ENCODE results near the gene DZIP1L. TPM values are rescaled to one million over a fixed set of nuclear protein-coding genes. Genes with fewer than 3 reads are reported as not detected.

DZIP1L gene
- total and polyA plus RNA-seq, 2 donors = 1.1 to 1.5 TPM

DNA sequence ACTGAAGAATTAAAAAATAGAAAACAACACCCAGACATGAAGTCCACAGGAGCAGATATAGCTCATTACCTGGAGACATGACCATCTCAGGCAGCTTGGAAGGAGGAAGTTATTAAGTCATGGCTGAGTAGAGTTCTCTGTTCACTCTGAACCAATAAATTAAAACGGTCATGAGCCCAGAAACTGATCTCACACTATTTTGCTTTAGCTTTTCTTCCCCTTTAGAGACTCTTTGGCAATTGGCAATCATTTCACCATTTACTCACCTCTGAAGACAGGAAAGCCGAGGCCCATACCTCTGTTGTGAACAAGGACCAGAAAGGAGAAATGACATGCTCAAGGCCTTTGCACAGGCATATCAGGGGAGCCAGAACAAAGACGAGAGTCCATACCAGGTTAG, 78.8 kb downstream of the DZIP1L start:
- no peaks in the 10 kb centered on the region for H3K9me3 ChIP-seq (ENCODE audit: control insufficient read depth in 2 of 2, insufficient read depth in 1 of 2, low read length in 1 of 2)
- DNase-seq (ENCODE audit: low read depth in 6 of 9, low spot score in 9 of 9) = no peak
- WGBS = 75% methylated on average over 3 of the region's 3 CpGs
- no peaks in the 10 kb centered on the region for H3K36me3 ChIP-seq (ENCODE audit: control insufficient read depth in 2 of 2, insufficient read depth in 2 of 2, low read length in 1 of 2)
- no peak overlapping the region for H3K27ac ChIP-seq (ENCODE audit: low read depth in 1 of 2, low read length in 1 of 2)
- no peaks in the 10 kb centered on the region for H3K4me1 ChIP-seq (ENCODE audit: control insufficient read depth in 2 of 2, insufficient read depth in 2 of 2, low read length in 2 of 2)
- no peaks in the 10 kb centered on the region for H3K27me3 ChIP-seq (ENCODE audit: control insufficient read depth in 2 of 2, insufficient read depth in 1 of 2, low read length in 1 of 2)
- H3K4me3 ChIP-seq (ENCODE audit: low read length in 2 of 2) = no peak overlapping the region

DNA sequence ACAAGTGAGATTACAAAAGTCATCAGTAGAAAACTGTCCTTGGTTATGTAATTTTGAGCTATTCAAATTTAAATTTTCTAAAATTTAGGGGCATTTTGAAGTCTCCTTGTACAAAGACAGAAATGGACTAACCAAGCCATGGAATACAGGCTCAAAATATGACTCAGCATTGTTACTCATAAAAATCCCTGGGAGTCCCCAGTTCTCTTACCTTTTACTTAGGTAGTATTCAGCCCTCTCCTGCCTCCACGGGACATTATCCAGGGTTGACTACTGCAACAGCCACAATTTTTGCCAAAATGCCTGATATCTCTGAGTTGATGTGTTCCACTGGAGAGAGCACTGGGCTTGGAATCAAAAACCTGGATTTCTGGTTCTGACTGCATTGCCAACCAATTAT, 80.5 kb downstream of the DZIP1L start:
- H3K36me3 ChIP-seq (ENCODE audit: control insufficient read depth in 2 of 2, insufficient read depth in 2 of 2, low read length in 1 of 2) = no peaks in the 10 kb centered on the region
- H3K4me1 ChIP-seq (ENCODE audit: control insufficient read depth in 2 of 2, insufficient read depth in 2 of 2, low read length in 2 of 2) = no peaks in the 10 kb centered on the region
- no peak overlapping the region for H3K27ac ChIP-seq (ENCODE audit: low read depth in 1 of 2, low read length in 1 of 2)
- no peak for DNase-seq (ENCODE audit: low read depth in 6 of 9, low spot score in 9 of 9)
- no peaks in the 10 kb centered on the region for H3K9me3 ChIP-seq (ENCODE audit: control insufficient read depth in 2 of 2, insufficient read depth in 1 of 2, low read length in 1 of 2)
- WGBS = 95% methylated on average over 1 of the region's 1 CpG
- H3K27me3 ChIP-seq (ENCODE audit: control insufficient read depth in 2 of 2, insufficient read depth in 1 of 2, low read length in 1 of 2) = no peaks in the 10 kb centered on the region
- no peak overlapping the region for H3K4me3 ChIP-seq (ENCODE audit: low read length in 2 of 2)

DNA sequence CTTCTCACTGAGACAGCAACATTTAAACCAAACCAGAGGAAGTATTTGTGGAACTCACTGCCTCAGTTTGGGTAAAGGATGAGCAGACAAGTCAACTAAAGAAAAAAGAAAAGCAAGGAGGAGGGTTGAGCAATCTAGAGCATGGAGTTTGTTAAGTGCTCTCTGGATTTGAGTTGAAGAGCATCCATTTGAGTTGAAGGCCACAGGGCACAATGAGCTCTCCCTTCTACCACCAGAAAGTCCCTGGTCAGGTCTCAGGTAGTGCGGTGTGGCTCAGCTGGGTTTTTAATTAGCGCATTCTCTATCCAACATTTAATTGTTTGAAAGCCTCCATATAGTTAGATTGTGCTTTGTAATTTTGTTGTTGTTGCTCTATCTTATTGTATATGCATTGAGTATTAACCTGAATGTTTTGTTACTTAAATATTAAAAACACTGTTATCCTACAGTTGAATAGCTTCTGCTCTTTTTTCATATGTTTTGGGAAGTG, 82.2 kb downstream of the DZIP1L start:
- H3K27ac ChIP-seq (ENCODE audit: low read depth in 1 of 2, low read length in 1 of 2) = no peak overlapping the region
- H3K9me3 ChIP-seq (ENCODE audit: control insufficient read depth in 2 of 2, insufficient read depth in 1 of 2, low read length in 1 of 2) = no peaks in the 10 kb centered on the region
- DNase-seq (ENCODE audit: low read depth in 6 of 9, low spot score in 9 of 9) = no peak
- H3K4me3 ChIP-seq (ENCODE audit: low read length in 2 of 2) = no peak overlapping the region
- H3K27me3 ChIP-seq (ENCODE audit: control insufficient read depth in 2 of 2, insufficient read depth in 1 of 2, low read length in 1 of 2) = no peaks in the 10 kb centered on the region
- H3K4me1 ChIP-seq (ENCODE audit: control insufficient read depth in 2 of 2, insufficient read depth in 2 of 2, low read length in 2 of 2) = no peaks in the 10 kb centered on the region
- WGBS = 96% methylated on average over 2 of the region's 2 CpGs
- H3K36me3 ChIP-seq (ENCODE audit: control insufficient read depth in 2 of 2, insufficient read depth in 2 of 2, low read length in 1 of 2) = no peaks in the 10 kb centered on the region

DNA sequence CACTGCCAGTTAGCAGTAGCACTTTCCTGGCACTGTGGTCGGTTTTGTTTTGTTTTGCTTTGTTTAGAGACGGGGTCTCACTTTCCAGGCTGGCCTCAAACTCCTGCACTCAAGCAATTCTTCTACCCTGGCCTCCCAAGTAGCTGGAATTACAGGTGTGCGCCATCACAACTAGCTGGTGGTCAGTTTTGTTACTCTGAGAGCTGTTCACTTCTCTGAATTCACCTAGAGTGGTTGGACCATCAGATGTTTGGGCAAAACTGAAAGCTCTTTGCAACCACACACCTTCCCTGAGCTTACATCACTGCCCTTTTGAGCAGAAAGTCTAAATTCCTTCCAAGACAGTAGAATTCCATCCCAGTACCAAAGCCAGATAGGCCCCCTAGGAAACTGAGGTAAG, 82.8 kb downstream of the DZIP1L start:
- H3K27ac ChIP-seq (ENCODE audit: low read depth in 1 of 2, low read length in 1 of 2) = no peak overlapping the region
- no peaks in the 10 kb centered on the region for H3K4me1 ChIP-seq (ENCODE audit: control insufficient read depth in 2 of 2, insufficient read depth in 2 of 2, low read length in 2 of 2)
- no peaks in the 10 kb centered on the region for H3K9me3 ChIP-seq (ENCODE audit: control insufficient read depth in 2 of 2, insufficient read depth in 1 of 2, low read length in 1 of 2)
- WGBS = 87% methylated on average over 3 of the region's 3 CpGs
- no peaks in the 10 kb centered on the region for H3K27me3 ChIP-seq (ENCODE audit: control insufficient read depth in 2 of 2, insufficient read depth in 1 of 2, low read length in 1 of 2)
- no peak overlapping the region for H3K4me3 ChIP-seq (ENCODE audit: low read length in 2 of 2)
- DNase-seq (ENCODE audit: low read depth in 6 of 9, low spot score in 9 of 9) = no peak
- H3K36me3 ChIP-seq (ENCODE audit: control insufficient read depth in 2 of 2, insufficient read depth in 2 of 2, low read length in 1 of 2) = no peaks in the 10 kb centered on the region

DNA sequence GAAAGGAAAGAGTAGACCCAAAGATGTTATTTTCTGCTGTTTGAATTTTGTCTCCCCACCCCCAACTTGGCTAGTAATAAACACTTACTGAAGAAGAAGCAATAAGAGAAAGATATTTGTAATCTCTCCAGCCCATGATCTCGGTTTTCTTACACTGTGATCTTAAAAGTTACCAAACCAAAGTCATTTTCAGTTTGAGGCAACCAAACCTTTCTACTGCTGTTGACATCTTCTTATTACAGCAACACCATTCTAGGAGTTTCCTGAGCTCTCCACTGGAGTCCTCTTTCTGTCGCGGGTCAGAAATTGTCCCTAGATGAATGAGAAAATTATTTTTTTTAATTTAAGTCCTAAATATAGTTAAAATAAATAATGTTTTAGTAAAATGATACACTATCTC, 83.9 kb downstream of the DZIP1L start:
- no peak overlapping the region for H3K4me3 ChIP-seq (ENCODE audit: low read length in 2 of 2)
- H3K4me1 ChIP-seq (ENCODE audit: control insufficient read depth in 2 of 2, insufficient read depth in 2 of 2, low read length in 2 of 2) = no peaks in the 10 kb centered on the region
- H3K27ac ChIP-seq (ENCODE audit: low read depth in 1 of 2, low read length in 1 of 2) = no peak overlapping the region
- no peaks in the 10 kb centered on the region for H3K9me3 ChIP-seq (ENCODE audit: control insufficient read depth in 2 of 2, insufficient read depth in 1 of 2, low read length in 1 of 2)
- no peak for DNase-seq (ENCODE audit: low read depth in 6 of 9, low spot score in 9 of 9)
- no peaks in the 10 kb centered on the region for H3K27me3 ChIP-seq (ENCODE audit: control insufficient read depth in 2 of 2, insufficient read depth in 1 of 2, low read length in 1 of 2)
- H3K36me3 ChIP-seq (ENCODE audit: control insufficient read depth in 2 of 2, insufficient read depth in 2 of 2, low read length in 1 of 2) = no peaks in the 10 kb centered on the region
- 95% methylated on average over 3 of the region's 3 CpGs for WGBS

DNA sequence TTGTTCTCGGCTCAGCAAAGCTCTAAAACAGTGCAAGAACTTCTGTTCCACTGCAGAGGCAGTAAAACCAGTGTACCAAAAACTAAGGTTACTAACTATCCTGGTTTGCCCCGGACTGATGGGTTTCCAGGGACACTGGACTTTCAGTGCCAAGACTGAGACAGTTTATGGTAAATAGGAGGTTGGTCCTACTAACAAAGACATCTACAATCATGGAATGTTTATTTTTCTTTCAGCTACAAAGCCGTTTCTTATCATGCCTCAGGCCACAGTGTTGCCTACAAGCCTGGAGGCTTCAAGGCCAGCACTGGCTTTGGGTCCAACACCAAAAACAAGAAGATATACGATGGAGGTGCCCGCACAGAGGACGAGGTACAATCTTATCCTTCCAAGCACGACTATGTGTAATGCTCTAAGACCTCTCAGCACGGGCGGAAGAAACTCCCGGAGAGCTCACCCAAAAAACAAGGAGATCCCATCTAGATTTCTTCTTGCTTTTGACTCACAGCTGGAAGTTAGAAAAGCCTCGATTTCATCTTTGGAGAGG, 84.6 kb downstream of the DZIP1L start:
- H3K9me3 ChIP-seq (ENCODE audit: control insufficient read depth in 2 of 2, insufficient read depth in 1 of 2, low read length in 1 of 2) = no peaks in the 10 kb centered on the region
- DNase-seq (ENCODE audit: low read depth in 6 of 9, low spot score in 9 of 9) = no peak
- H3K4me1 ChIP-seq (ENCODE audit: control insufficient read depth in 2 of 2, insufficient read depth in 2 of 2, low read length in 2 of 2) = no peaks in the 10 kb centered on the region
- 92% methylated on average over 11 of the region's 11 CpGs for WGBS
- H3K4me3 ChIP-seq (ENCODE audit: low read length in 2 of 2) = no peak overlapping the region
- H3K27me3 ChIP-seq (ENCODE audit: control insufficient read depth in 2 of 2, insufficient read depth in 1 of 2, low read length in 1 of 2) = no peaks in the 10 kb centered on the region
- H3K36me3 ChIP-seq (ENCODE audit: control insufficient read depth in 2 of 2, insufficient read depth in 2 of 2, low read length in 1 of 2) = no peaks in the 10 kb centered on the region
- no peak overlapping the region for H3K27ac ChIP-seq (ENCODE audit: low read depth in 1 of 2, low read length in 1 of 2)

DNA sequence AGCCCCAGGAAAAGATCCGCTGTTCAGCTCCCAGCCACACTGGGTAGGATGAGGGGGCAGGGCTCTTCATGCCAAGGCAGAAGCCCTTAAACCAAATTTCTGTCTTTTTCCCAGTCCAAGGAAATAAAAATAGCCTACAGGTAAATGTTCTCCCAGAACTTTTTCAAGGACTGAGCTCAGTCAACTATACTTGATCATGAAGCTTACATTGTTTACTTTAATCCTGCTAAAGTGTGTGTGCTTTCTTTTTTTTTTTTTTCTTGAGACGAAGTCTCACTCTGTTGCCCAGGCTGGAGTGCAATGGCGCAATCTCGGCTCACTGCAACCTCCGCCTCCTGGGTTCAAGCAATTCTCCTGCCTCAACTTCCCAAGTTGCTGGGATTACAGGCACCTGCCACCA, 87.6 kb downstream of the DZIP1L start:
- no peak overlapping the region for H3K27ac ChIP-seq (ENCODE audit: low read depth in 1 of 2, low read length in 1 of 2)

DNA sequence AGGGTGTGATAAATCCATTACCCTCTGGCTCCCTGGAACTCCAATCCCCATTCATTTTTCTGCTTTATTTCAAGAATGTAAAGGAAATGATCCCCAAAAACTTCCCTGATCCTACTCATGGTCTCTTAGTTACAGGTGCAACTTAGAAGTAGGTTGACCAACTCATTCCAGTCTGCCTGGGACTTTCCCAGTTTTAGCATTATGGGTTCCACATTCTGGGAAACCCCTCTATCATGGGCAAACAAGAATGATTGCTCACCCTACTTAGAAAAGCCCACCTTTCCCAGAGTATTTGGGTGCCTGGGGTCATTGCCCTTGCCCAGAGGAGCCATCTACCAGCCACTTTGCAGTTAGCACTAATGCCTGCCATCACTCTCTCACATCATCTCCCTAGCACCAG, 89.9 kb downstream of the DZIP1L start:
- Histone ChIP-seq H3K4me3 (ENCODE audit: low read length in 2 of 2) (no peak overlapping the region), H3K27me3 (ENCODE audit: control insufficient read depth in 2 of 2, insufficient read depth in 1 of 2, low read length in 1 of 2) (no peaks in the 10 kb centered on the region), H3K27ac (ENCODE audit: low read depth in 1 of 2, low read length in 1 of 2) (no peak overlapping the region), H3K9me3 (ENCODE audit: control insufficient read depth in 2 of 2, insufficient read depth in 1 of 2, low read length in 1 of 2) (no peaks in the 10 kb centered on the region), H3K36me3 (ENCODE audit: control insufficient read depth in 2 of 2, insufficient read depth in 2 of 2, low read length in 1 of 2) (no peaks in the 10 kb centered on the region), H3K4me1 (ENCODE audit: control insufficient read depth in 2 of 2, insufficient read depth in 2 of 2, low read length in 2 of 2) (no peaks in the 10 kb centered on the region)
- no peak for DNase-seq (ENCODE audit: low read depth in 6 of 9, low spot score in 9 of 9)

More for the DNA sequence above, 87.6 kb downstream of the DZIP1L start:
- H3K4me3 ChIP-seq (ENCODE audit: low read length in 2 of 2) = no peak overlapping the region
- H3K9me3 ChIP-seq (ENCODE audit: control insufficient read depth in 2 of 2, insufficient read depth in 1 of 2, low read length in 1 of 2) = no peaks in the 10 kb centered on the region
- no peaks in the 10 kb centered on the region for H3K27me3 ChIP-seq (ENCODE audit: control insufficient read depth in 2 of 2, insufficient read depth in 1 of 2, low read length in 1 of 2)
- 97% methylated on average over 5 of the region's 5 CpGs for WGBS
- H3K4me1 ChIP-seq (ENCODE audit: control insufficient read depth in 2 of 2, insufficient read depth in 2 of 2, low read length in 2 of 2) = no peaks in the 10 kb centered on the region
- no peaks in the 10 kb centered on the region for H3K36me3 ChIP-seq (ENCODE audit: control insufficient read depth in 2 of 2, insufficient read depth in 2 of 2, low read length in 1 of 2)
- no peak for DNase-seq (ENCODE audit: low read depth in 6 of 9, low spot score in 9 of 9)

DNA sequence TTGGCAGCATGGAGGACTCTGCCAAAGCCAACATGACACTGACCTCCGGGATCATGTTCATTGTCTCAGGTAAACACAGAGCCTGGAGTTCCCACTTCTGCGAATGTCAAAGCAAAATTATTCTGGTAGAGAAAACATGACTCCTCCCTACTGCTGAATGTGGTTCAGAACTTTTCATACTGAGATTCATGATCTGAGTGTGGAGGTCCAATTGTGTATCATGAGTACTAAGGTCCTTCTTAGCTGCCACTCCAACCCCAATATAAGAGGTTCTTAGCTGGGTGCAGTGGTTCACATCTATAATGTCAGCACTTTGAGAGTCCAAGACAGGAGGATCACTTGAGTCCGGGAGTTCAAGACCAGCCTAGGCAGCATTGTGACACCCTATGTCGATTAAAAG, 91.7 kb downstream of the DZIP1L start:
- Histone ChIP-seq H3K4me1 (ENCODE audit: control insufficient read depth in 2 of 2, insufficient read depth in 2 of 2, low read length in 2 of 2) (no peaks in the 10 kb centered on the region), H3K36me3 (ENCODE audit: control insufficient read depth in 2 of 2, insufficient read depth in 2 of 2, low read length in 1 of 2) (no peaks in the 10 kb centered on the region), H3K27ac (ENCODE audit: low read depth in 1 of 2, low read length in 1 of 2) (no peak overlapping the region), H3K4me3 (ENCODE audit: low read length in 2 of 2) (no peak overlapping the region), H3K27me3 (ENCODE audit: control insufficient read depth in 2 of 2, insufficient read depth in 1 of 2, low read length in 1 of 2) (no peaks in the 10 kb centered on the region), H3K9me3 (ENCODE audit: control insufficient read depth in 2 of 2, insufficient read depth in 1 of 2, low read length in 1 of 2) (no peaks in the 10 kb centered on the region)
- DNase-seq (ENCODE audit: low read depth in 6 of 9, low spot score in 9 of 9) = no peak
- WGBS = 98% methylated on average over 4 of the region's 4 CpGs
